ENCODE measurements around the gene MAPK10.

The MAPK10 gene

GRCh38 chr4:86272669-86273068, 87.2 kb downstream of the MAPK10 start:
- no peak for DNase-seq

- DNase-seq: no peak
Observed at GRCh38 chr4:86271057-86271456, 88.8 kb downstream of the MAPK10 start.

- DNase-seq: no peak
Observed at GRCh38 chr4:86269354-86269753, 90.5 kb downstream of the MAPK10 start.

GRCh38 chr4:86264241-86264640, 95.6 kb downstream of the MAPK10 start:
- no peak for DNase-seq

- no peak for DNase-seq
Observed at GRCh38 chr4:86261636-86262035, 98.2 kb downstream of the MAPK10 start.

- no peak for DNase-seq
Observed at GRCh38 chr4:86256086-86256485, 103.8 kb downstream of the MAPK10 start.

DNA sequence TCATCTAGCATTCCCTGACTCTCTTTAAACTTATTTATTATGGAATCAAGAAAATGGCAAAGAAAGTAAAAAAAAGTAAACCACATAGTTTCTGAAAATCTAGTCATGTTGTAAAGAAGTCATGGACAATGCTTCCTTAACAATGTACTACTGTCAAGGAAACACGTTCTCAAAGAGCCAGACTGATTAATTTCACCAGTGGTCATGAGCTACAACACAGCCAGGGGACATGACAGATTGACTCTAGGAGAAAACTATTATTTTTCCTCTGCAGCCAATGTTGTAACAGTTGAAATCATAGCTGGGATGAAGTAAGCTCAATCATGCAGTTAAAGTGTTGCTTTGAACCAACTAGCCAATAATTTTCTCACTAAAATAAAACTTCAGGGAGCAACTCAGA, 109.2 kb downstream of the MAPK10 start:
- no peak for DNase-seq

GRCh38 chr4:86250006-86250405, 109.8 kb downstream of the MAPK10 start:
- DNase-seq: no peak

GRCh38 chr4:86249074-86249473, 110.8 kb downstream of the MAPK10 start:
- no peak for DNase-seq

GRCh38 chr4:86247906-86248305, 111.9 kb downstream of the MAPK10 start:
- no peak for DNase-seq

DNA sequence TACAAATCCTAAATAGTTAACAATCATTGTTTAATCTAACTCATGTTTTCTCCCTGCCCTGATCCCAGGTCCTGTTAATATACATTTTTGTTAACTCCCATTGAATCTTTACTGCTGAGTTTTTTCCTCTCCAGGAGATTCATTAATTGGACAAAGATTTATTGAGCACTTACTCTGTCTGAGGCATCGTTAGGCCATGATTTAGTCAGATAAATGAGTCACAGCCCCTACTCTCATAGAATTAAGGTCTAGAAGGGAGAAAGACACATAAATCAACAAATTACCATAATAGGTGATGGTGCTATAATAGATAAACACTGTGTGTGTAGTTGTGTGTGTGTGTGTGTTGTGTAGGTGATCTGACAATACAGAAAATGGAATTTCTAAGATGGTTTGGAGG, 112.5 kb downstream of the MAPK10 start:
- DNase-seq: no peak

GRCh38 chr4:86243750-86244149, 116.1 kb downstream of the MAPK10 start:
- no peak for DNase-seq

DNA sequence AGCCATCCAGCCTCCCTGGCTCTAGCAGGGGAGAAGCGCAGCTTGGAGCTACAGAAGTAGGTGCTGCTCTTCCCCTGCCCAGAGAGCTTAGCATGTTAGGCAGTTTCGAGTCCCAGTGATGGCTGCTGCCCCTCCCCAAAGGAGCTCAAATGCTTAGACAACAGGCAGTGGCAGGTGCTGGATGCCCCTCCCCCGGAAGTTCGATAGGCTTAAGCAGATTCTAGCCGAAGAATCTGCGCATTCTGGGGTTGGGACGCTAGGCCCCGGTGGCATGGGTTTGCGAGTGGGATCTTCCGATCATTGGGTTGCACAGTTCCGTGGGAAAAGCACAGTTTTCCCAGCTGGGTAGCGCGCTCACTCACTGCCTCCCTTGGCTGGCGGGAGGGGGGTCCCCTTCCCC, 117.2 kb downstream of the MAPK10 start:
- DNase-seq: no peak

- DNase-seq: no peak
Observed at GRCh38 chr4:86235549-86235948, 124.3 kb downstream of the MAPK10 start.

DNA sequence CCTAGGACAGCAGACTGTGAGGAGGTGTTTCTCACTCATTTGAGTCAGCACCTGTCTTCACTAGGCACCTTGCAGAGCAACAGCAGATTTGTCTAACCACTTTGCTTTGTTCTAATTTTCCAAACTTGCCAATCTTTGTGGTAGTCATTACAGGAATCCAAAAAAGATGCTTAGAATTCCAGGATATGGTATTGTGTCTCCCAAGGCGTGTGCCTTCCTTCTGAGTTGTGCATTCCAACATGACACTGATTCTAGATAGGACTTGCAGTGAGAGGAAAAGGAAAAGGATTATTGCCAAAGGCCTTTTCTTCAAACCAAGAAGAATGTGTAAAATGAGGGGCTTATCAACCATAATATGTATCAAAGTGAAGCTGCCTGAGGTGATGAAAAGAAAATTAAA, 126.2 kb downstream of the MAPK10 start:
- no peak for DNase-seq

DNA sequence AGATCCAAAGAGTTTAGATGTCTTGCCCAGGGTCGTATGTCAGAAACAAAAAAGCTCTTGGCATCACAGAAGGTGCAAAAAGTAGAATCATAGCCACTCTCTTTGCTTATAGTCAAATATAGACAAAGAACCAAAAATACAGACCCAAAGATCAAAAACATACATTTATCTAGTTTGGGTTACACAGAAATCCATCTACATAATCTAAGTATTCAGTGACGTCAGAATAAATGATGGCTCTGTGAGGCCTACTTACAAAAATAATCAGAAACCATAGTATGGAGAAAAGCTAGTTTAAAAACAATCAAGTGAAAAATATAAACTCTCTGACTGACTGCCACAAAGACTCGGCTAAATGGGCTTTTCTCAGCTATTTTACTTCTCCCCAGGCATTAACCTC, 126.8 kb downstream of the MAPK10 start:
- no peak for DNase-seq

DNA sequence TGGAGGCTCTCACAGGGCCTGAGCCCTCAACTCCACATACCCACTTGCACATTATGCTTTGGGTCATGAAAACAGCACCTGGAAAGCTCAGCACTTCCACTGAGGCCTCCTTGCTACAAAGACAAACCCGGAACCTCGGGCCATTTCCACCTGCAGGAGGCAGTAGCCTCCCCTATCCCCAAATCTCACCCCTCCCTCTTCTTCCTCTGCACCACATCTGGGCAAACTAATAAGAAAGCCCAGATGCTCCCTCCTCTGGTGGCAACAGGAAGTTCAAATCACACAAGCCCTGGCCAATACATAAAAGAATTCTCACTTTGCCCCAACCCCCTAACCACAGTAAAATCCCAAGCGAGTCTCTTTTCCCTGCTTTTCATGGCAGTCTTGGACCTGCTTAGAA, 136.4 kb downstream of the MAPK10 start:
- DNase-seq: no peak

DNA sequence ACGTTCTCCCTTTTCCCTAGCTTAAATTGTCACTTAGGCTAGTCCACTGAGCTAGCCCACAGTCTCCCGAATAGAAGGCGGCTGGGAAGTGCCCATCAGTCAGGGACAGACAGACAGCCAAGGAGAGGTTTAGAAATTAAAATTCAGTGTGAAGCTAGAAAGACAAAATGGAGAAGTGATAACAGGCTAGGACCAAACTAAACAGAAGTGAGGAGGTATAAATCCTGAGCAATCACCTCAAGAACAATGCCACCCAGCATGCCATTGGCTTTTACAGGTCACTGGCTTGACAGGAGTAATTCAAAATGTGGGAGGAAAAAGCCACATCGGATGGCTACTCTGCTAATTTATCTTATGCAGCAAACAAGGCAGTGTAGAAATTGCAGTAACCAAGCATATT, 138.9 kb downstream of the MAPK10 start:
- DNase-seq: no peak

- DNase-seq: no peak
Observed at GRCh38 chr4:86220121-86220520, 139.7 kb downstream of the MAPK10 start.

GRCh38 chr4:86218746-86219473, 140.9 kb downstream of the MAPK10 start:
- peak; percentile 37 for DNase-seq

- DNase-seq: no peak
Observed at GRCh38 chr4:86203176-86203575, 156.7 kb downstream of the MAPK10 start.

DNA sequence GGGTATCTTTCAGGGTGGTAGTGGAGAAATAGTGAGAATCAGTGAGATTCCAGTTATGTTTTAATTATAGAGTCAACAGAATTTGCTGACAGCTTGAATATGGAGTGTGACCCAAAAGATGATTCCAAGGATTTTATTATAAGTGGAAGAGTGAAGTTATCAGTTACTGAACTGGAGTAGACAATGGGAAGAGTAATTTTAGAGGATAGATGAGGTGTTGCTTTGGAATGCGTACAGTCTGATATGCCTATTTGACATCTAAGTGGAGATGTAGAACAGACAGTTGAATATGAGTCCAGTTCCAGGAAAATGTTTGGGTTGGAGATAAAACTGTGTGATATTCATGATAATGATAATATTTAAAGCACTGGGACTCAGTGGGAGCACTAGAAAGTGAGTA, 174.2 kb downstream of the MAPK10 start:
- no peak for DNase-seq

DNA sequence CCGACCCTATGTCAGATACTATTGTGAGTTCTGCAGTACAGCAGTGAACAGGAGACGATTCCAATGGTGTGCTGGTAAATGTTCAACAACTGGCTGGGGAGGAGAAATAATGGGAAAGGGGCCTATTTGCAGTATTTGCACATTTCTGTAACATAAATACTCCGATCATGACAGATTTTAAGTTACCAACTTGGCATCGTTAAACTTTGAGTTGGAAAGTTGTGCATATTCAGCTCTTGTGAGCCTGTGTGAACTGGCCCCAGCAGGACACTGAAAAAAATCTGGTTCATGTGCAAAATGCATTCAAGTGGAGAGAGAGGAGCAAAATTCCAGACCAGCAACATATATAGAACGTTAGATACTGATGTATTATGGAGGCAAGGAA, 175.0 kb downstream of the MAPK10 start:
- no peak for DNase-seq

DNA sequence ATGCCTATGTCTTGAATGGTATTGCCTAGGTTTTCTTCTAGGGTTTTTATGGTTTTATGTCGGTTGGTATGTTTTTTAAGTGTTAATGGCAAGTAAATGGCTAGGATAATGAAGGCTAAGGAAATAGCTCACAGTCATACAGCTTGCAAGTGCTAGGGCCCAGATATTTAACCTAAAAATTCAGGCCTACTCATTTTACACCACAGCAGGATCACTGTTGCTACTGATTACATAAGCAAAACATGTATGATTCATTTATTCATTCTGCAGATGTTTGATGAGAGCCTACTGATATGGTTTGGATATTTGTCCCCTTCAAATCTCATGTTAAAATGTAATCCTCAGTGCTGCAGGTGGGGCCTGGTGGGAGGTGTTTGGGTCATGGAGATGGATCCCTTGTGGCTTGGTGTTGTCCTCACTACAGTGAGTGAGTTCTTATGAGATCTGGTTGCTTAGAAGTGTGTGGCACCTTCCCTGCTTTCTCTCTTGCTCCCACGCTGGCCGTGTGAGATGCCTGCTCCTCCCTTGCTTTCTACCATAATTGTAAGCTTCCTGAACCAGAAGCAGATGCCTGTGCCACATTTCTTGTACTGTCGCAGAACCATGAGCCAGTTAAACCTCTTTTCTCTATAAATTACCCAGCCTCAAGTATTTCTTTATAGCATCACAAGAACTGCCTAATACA, 175.5 kb downstream of the MAPK10 start:
- DNase-seq: no peak

GRCh38 chr4:86181585-86181984, 178.3 kb downstream of the MAPK10 start:
- DNase-seq: no peak

All from NCI-H510A treated with DMSO at 0.1 percent for 48 hours (cell line).